Pancreas (tissue), 10 donors: ENCODE measurements around the gene TLR9. TPM values are rescaled to one million over a fixed set of nuclear protein-coding genes. Genes with fewer than 3 reads are reported as not detected.

Experiments used
- ATAC-seq, 4 donors: fragments of 200-7000 bp; cut with Tn5 transposase; one replicate each; pipeline versions ENCODE4 v1.8.0 to v1.9.1; 2020; ENCODE audit warnings: mild to moderate bottlenecking in 4 of 4, moderate library complexity in 4 of 4
- DNase-seq, 6 donors: peaks; one replicate each; pipeline ENCODE4 v3.0.0-alpha.2; 2020
- FAIRE-seq: peaks from 2 replicates; lab custom pipeline; 2012; peaks lifted over from hg19 to GRCh38; lab: Jason Lieb, UNC
- H3K27ac ChIP-seq, 4 donors: fragments of 200-600 bp; sonication (generic); 1 replicate in 3 of 4; 2 replicates in 1 of 4; pipeline versions ENCODE4 v1.5.0 to v1.8.0; 2020
- H3K27me3 ChIP-seq, 4 donors: fragments of 200-600 bp; one replicate each; pipeline ENCODE4 v1.8.0; 2021
- H3K36me3 ChIP-seq, 3 donors: fragments of 200-600 bp; sonication (generic) in 1 of 3; one replicate each; pipeline versions ENCODE4 v1.5.0 to v1.8.0; 2020 to 2021
- H3K4me1 ChIP-seq, 3 donors: fragments of 200-600 bp; one replicate each; pipeline ENCODE4 v1.8.0; 2021
- H3K4me3 ChIP-seq, 4 donors: fragments of 200-600 bp; sonication (generic) in 2 of 4; one replicate each; pipeline versions ENCODE4 v1.5.0 to v1.8.0; 2020 to 2021
- H3K9me3 ChIP-seq, 4 donors: fragments of 200-600 bp; one replicate each; pipeline ENCODE4 v1.8.0; 2021
- WGBS, 2 donors: extraction: QIAGEN DNeasy Blood & Tissue Kit; methylation state at CpG; one replicate each; pipeline ENCODE4 v1.1.7; 2013; 5-methylcytosine and 5-hydroxymethylcytosine counted together
- intact Hi-C, 3 donors: fragments of 100-400 bp; cut with DNase I; formaldehyde crosslinking; loops; one replicate each; pipeline versions ENCODE4 v1.11.1 to v1.14.2; 2022
- polyA plus RNA-seq, 2 donors: library from polyadenylated mRNA; stranded (reverse); fragments of 200-250 nt; gene quantifications; one replicate each; pipeline ENCODE4 v1.2.3, GENCODE V29; 2013
- total RNA-seq, 6 donors: library from RNA; stranded (reverse); fragmentation: NEBNext Ultra II Directional in 4 of 6; extraction: Animal tissue kit (Norgen Biotek cat#: 25700) in 4 of 6; gene quantifications; one replicate each; pipeline versions ENCODE4 v1.2.1 to v1.2.4, GENCODE V29; 2021 to 2023
- TF ChIP-seq, protein P1 (sequence below), 4 donors: fragments of 200-600 bp; sonication (generic) in 3 of 4; IDR thresholded peaks; one replicate each; pipeline versions ENCODE4 v1.5.0 to v1.8.0; 2021; ENCODE audit warnings: antibody characterized with exemption in 4 of 4
- donor health status: healthy with polysubstance abuse.
- donor health status: DM: no; HTN: no; CAD: no; lungs with moderate emphysema.
- donor health status: DM: no; HTN: no; CAD: no.
- donor health status: control.
- donor health status: control.
- donor health status: Bipolar disorder and iron deficiency.
- donor health status: DM: yes; HTN: yes; CAD: no.
- donor health status: DM: no; HTN: no; CAD: no.
- donor health status: DM: no; HTN: no; CAD: no.
- donor health status: DM: yes; HTN: yes; CAD: no.

TLR9 gene
- total and polyA plus RNA-seq, 8 donors, result 0.03 to 0.47 (median 0.05) TPM; not detected in 2

GRCh38 chr3:52191663-52192062, 33.8 kb downstream of the TLR9 start:
- Histone ChIP-seq H3K9me3 (no peaks in the 10 kb centered on the region), H3K36me3 (no peaks in the 10 kb centered on the region), H3K4me3 (no peak overlapping the region), H3K27me3 (no peaks in the 10 kb centered on the region), H3K4me1 (peaks cover 0 to 7% (median 0%) of the 10 kb centered on the region in 3 donors), H3K27ac (no peak overlapping the region)
- FAIRE-seq, result no peak
- intact Hi-C loops, result no loop called here
- TF ChIP-seq, protein P1, sequence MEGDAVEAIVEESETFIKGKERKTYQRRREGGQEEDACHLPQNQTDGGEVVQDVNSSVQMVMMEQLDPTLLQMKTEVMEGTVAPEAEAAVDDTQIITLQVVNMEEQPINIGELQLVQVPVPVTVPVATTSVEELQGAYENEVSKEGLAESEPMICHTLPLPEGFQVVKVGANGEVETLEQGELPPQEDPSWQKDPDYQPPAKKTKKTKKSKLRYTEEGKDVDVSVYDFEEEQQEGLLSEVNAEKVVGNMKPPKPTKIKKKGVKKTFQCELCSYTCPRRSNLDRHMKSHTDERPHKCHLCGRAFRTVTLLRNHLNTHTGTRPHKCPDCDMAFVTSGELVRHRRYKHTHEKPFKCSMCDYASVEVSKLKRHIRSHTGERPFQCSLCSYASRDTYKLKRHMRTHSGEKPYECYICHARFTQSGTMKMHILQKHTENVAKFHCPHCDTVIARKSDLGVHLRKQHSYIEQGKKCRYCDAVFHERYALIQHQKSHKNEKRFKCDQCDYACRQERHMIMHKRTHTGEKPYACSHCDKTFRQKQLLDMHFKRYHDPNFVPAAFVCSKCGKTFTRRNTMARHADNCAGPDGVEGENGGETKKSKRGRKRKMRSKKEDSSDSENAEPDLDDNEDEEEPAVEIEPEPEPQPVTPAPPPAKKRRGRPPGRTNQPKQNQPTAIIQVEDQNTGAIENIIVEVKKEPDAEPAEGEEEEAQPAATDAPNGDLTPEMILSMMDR (IDR thresholded peaks at IDR 0.05), result no peak
- no peak for DNase-seq
- WGBS, 2 donors, result 83 to 85% methylated on average over 4 of the region's 4 CpGs
- ATAC-seq, result no peak

DNA sequence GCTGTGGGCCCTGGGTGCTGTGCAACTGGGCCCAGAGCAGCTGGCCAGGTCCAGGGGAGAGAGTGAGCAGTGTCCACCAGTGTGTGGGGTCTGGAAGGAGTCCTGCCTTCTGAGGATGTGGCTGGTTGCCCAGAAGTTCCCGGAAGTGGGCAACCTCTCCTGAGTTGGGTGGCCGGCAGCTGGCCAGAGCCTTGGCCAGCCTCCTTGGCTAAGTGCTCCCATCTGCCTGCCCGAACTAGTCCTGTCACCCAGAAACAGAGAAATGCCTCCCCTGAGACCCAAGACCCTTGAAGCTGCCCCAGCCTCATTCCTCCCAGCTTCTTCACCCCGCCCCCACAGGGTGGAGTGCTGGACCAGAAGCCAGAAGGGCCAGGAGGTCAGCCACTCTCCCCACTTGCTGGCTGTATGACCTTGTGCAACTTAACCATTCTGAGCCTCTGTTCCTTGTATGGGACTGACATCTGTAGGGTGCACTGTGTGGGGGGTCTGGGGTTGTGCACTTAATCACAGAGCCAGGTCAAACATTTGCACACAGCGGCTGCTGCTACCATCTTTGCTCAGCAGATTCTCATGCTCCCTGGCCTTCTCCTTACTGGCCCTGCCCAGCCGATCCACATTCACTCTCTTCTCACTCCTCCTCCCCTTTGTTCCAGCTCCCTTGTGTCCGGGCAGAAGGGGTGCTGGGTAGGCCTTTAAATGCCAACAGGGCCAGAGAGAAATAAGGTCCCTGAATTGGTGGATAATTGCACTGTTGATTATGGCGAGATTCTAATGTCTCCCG, 35.0 kb downstream of the TLR9 start:
- WGBS, 2 donors, result 73 to 79% methylated on average over 9 of the region's 9 CpGs

DNA sequence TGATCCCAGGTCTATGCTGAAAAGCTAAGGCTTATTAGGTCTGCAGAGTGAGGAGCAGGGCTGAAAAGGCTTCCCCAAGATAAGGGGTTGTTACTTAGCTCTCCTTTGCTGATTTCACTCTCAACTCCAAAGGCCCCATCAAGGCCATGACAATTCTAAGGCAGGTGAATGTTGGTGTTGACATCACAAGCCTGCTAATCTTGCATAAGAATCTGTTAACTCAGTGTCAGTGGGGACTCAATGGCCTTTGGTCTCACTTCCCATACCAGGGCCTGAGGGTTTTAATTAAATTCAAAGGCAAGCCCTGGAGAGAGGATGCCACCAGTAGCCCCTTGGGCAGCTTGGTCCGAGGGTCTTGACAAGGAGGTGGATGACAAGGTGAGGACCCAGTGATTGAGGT, 36.9 kb downstream of the TLR9 start:
- FAIRE-seq, result no peak
- TF ChIP-seq, protein P1 (IDR thresholded peaks at IDR 0.05), result no peak
- H3K27ac ChIP-seq, result no peak overlapping the region
- WGBS, 2 donors, result 80 to 100% methylated on average over 1 of the region's 1 CpG
- no peak overlapping the region for H3K4me3 ChIP-seq
- H3K9me3 ChIP-seq, result no peaks in the 10 kb centered on the region
- intact Hi-C loops, result no loop called here
- H3K36me3 ChIP-seq, result no peaks in the 10 kb centered on the region
- H3K4me1 ChIP-seq, result peaks cover 0 to 7% (median 0%) of the 10 kb centered on the region in 3 donors
- no peak for ATAC-seq
- no peak for DNase-seq
- no peaks in the 10 kb centered on the region for H3K27me3 ChIP-seq

More for the DNA sequence above, 35.0 kb downstream of the TLR9 start:
- TF ChIP-seq, protein P1 (IDR thresholded peaks at IDR 0.05), result no peak
- peak in 2 of 6 donors; percentile 36 to 59 for DNase-seq
- peaks cover 0 to 7% (median 0%) of the 10 kb centered on the region in 3 donors for H3K4me1 ChIP-seq
- intact Hi-C loops, result no loop called here
- H3K27ac ChIP-seq, result no peak overlapping the region
- no peaks in the 10 kb centered on the region for H3K27me3 ChIP-seq
- H3K4me3 ChIP-seq, result no peak overlapping the region
- H3K36me3 ChIP-seq, result no peaks in the 10 kb centered on the region
- no peak for FAIRE-seq
- peak; percentile 20 to 55 (median 49) for ATAC-seq
- H3K9me3 ChIP-seq, result no peaks in the 10 kb centered on the region

- ATAC-seq, result no peak
- TF ChIP-seq, protein P1 (IDR thresholded peaks at IDR 0.05), result no peak
- H3K27ac ChIP-seq, result no peak overlapping the region
- no peaks in the 10 kb centered on the region for H3K9me3 ChIP-seq
- intact Hi-C loops, result no loop called here
- FAIRE-seq, result no peak
- WGBS, 2 donors, result 90 to 91% methylated on average over 9 of the region's 9 CpGs
- H3K27me3 ChIP-seq, result no peaks in the 10 kb centered on the region
- peaks cover 0 to 7% (median 0%) of the 10 kb centered on the region in 3 donors for H3K4me1 ChIP-seq
- no peak for DNase-seq
- H3K4me3 ChIP-seq, result no peak overlapping the region
- no peaks in the 10 kb centered on the region for H3K36me3 ChIP-seq
These were observed 38.7 kb downstream of the TLR9 start for GRCh38 chr3:52186729-52187128.

DNA sequence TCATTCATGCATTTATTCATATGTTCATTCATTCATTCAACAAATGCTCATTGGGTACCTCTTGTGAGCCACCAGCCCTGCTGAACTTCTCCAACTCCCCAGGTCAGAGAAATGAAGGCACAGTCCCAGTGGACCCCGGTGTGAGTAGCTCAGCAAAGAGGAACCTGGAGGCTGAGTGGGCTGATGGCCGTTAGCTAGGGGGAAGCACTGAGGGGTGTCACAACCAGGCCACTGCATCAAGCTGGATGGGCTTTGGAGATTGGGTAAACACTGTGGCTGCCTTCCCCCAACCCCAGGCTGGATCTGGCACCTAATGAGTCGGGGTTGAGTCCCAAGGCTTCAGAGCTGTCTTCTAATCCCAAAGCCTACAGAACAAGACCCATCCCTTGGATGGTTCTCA, 39.6 kb downstream of the TLR9 start:
- Histone ChIP-seq H3K27ac (no peak overlapping the region), H3K27me3 (no peaks in the 10 kb centered on the region), H3K36me3 (no peaks in the 10 kb centered on the region), H3K4me1 (peaks cover 0 to 7% (median 0%) of the 10 kb centered on the region in 3 donors), H3K4me3 (no peak overlapping the region), H3K9me3 (no peaks in the 10 kb centered on the region)
- ATAC-seq, result no peak
- 78 to 86% methylated on average over 3 of the region's 3 CpGs for WGBS, 2 donors
- no peak for FAIRE-seq
- TF ChIP-seq, protein P1 (IDR thresholded peaks at IDR 0.05), result no peak
- DNase-seq, result no peak
- intact Hi-C loops, result no loop called here
